Psoas muscle (tissue), 8 donors: ENCODE measurements around the gene RAD21L1. TPM values are rescaled to one million over a fixed set of nuclear protein-coding genes. Genes with fewer than 3 reads are reported as not detected.

Experiments
- ATAC-seq, 4 donors: fragments of 200-7000 bp; cut with Tn5 transposase; one replicate each; pipeline ENCODE4 v1.9.1; 2020; ENCODE audit warnings: moderate library complexity in 3 of 4, mild to moderate bottlenecking in 2 of 4
- DNase-seq, 2 donors: peaks; one replicate each; pipeline ENCODE4 v3.0.0-alpha.2; 2020
- H3K27ac ChIP-seq: fragments of 200-600 bp; one replicate; pipeline ENCODE4 v1.8.0; 2022
- H3K27me3 ChIP-seq, 3 donors: fragments of 200-600 bp in 1 of 3; one replicate each; pipeline versions ENCODE4 v1.6.1 to v1.8.0; 2013 to 2022; ENCODE audit warnings: low read length in 2 of 3, mild to moderate bottlenecking in 2 of 3, moderate library complexity in 1 of 3; ENCODE audit not compliant: insufficient read depth in 3 of 3
- H3K36me3 ChIP-seq, 2 donors: fragments of 200-600 bp in 1 of 2; one replicate each; pipeline versions ENCODE4 v1.6.1 to v1.8.0; 2013 to 2022; ENCODE audit warnings: low read depth in 1 of 2, mild to moderate bottlenecking in 1 of 2, moderate library complexity in 1 of 2; ENCODE audit not compliant: insufficient read depth in 1 of 2
- H3K4me1 ChIP-seq: fragments of 200-600 bp; one replicate; pipeline ENCODE4 v1.8.0; 2022
- H3K4me3 ChIP-seq: fragments of 200-600 bp; one replicate; pipeline ENCODE4 v1.8.0; 2022; ENCODE audit warnings: mild to moderate bottlenecking
- H3K9me3 ChIP-seq: fragments of 200-600 bp; one replicate; pipeline ENCODE4 v1.8.0; 2022
- CTCF ChIP-seq: fragments of 200-600 bp; IDR thresholded peaks from one replicate; pipeline ENCODE4 v1.8.0; 2022; ENCODE audit warnings: antibody characterized with exemption
- WGBS, 3 donors: extraction: QIAGEN DNeasy Blood & Tissue Kit; methylation state at CpG; one replicate each; pipeline versions ENCODE4 v1.1.6 to v1.1.7; 2013; 5-methylcytosine and 5-hydroxymethylcytosine counted together
- intact Hi-C, 2 donors: fragments of 100-400 bp; cut with DNase I; formaldehyde crosslinking; loops; one replicate each; pipeline versions ENCODE4 v1.11.0 to v1.14.2; 2022
- polyA plus RNA-seq, 3 donors: library from polyadenylated mRNA; stranded (reverse); fragments of 200-250 nt; gene quantifications; one replicate each; pipeline ENCODE4 v1.2.3, GENCODE V29; 2013
- total RNA-seq, 4 donors: library from RNA; stranded (reverse); fragmentation: NEBNext Ultra II Directional in 2 of 4; extraction: Animal tissue kit (Norgen Biotek cat#: 25700) in 2 of 4; gene quantifications; one replicate each; pipeline versions ENCODE4 v1.2.1 to v1.2.4, GENCODE V29; 2021 to 2023
- donor health status: healthy with polysubstance abuse.
- donor health status: DM: no; HTN: no; CAD: no; lungs with moderate emphysema.
- donor health status: Bipolar disorder and iron deficiency.
- donor health status: healthy.
- donor health status: DM: yes; HTN: yes; CAD: no.
- donor health status: DM: no; HTN: no; CAD: no.
- donor health status: DM: no; HTN: no; CAD: no.
- donor health status: DM: yes; HTN: yes; CAD: no.

RAD21L1 gene
- total and polyA plus RNA-seq, 7 donors, result not detected

DNA sequence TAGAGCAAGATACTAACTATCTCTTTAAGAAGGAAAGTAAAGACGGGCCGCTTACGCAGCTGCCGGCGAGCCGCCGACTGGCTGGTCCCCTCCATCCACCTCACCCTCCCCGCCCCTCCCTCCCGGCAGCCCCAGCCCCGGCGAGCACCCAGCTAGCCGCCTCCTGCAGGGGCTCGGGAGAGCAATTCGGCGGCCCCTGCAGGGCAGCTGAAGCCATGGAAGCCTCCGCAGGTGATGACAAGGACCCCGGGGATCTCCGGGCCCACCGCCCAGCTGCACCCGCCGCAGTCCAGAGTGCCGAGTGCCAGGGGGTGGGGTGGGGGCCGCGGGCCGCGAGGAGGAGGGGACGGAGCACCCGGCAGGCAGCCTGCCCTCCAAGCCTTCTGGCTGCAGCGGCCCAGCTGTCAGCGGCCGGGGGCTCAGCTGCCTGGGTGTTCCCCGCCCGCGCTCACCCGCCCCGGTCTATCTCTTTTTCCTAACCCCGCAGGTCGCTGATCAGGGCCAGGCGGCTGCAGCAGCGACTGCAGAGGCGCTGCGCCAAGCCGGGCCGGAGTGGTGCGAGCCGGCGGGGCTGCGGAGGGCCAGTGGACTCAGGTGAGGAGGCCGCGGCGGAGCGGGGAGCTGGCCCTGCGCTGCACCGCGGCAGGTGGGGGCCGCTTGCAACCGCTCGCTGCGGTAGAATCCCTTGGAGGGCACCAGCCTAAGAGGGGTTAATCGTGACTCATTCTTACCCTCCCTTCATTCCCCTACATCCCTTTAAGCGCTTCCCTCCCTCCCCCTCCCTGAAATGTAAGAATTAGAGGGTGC lies 40.5 kb downstream of the RAD21L1 start, which contains the start of gene SNPH:
SNPH (plus strand) TSS at position 128 of the 807 bp plus-strand sequence. CDS start 29,946 bp downstream, outside the sequence.
- DNase-seq, result peak; percentile 80 to 81
- peaks cover 0 to 4% (median 0%) of the 10 kb centered on the region in 3 donors for H3K27me3 ChIP-seq
- WGBS, 3 donors, result 0 to 1% (median 1%) methylated on average over 50 to 61 of the region's 61 CpGs
- peak within 1 kb of the TSS; percentile 86 for H3K4me3 ChIP-seq
- no peak for TF ChIP-seq CTCF
- no peaks in the 10 kb centered on the region for H3K36me3 ChIP-seq
- intact Hi-C loops, result no loop called here
- no peaks in the 10 kb centered on the region for H3K9me3 ChIP-seq
- ATAC-seq, result peak; percentile 80 to 96 (median 90)
- peak within 1 kb of the TSS; percentile 10 for H3K27ac ChIP-seq
- peaks cover 4% of the 10 kb centered on the region for H3K4me1 ChIP-seq

DNA sequence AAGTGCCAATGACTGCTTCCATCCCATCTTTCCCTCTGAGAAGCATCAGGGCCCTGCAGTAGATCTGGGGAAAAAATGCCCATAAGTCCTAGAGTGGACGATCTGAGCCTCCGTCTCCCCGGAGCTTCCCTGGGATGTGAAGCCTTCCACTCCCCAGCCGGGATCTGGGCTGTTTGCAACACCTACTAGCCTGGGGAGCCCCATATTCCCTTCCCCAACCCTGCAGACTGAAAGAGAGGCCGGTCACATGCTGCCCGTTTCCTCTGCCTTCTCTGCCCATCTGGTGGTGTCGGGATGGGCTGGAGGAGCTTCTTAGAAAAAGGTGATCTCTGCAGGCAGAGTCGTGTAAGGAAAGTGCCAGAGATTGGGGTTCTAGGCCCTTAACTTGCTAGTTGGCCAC lies 41.3 kb downstream of the RAD21L1 start:
- ATAC-seq (no peak), DNase-seq (no peak)
- intact Hi-C loops, result no loop called here
- Histone ChIP-seq H3K9me3 (no peaks in the 10 kb centered on the region), H3K36me3 (no peaks in the 10 kb centered on the region), H3K27ac (no peak overlapping the region), H3K4me1 (peaks cover 4% of the 10 kb centered on the region), H3K4me3 (peak overlapping the region; percentile 86), H3K27me3 (peaks cover 0 to 3% (median 0%) of the 10 kb centered on the region in 3 donors)
- WGBS, 3 donors, result 71 to 84% (median 75%) methylated on average over 8 of the region's 8 CpGs
- no peak for TF ChIP-seq CTCF

- DNase-seq (no peak), ATAC-seq (no peak)
- Histone ChIP-seq H3K36me3 (no peaks in the 10 kb centered on the region), H3K27me3 (no peaks in the 10 kb centered on the region), H3K27ac (no peak overlapping the region), H3K4me1 (peaks cover 4% of the 10 kb centered on the region), H3K9me3 (no peaks in the 10 kb centered on the region), H3K4me3 (no peak overlapping the region)
- intact Hi-C loops, result no loop called here
- no peak for TF ChIP-seq CTCF
- 87 to 95% (median 89%) methylated on average over 3 of the region's 3 CpGs for WGBS, 3 donors
These were observed 42.0 kb downstream of the RAD21L1 start for GRCh38 chr20:1267809-1268374.

GRCh38 chr20:1269235-1269634 lies 43.4 kb downstream of the RAD21L1 start:
- Histone ChIP-seq H3K27me3 (no peaks in the 10 kb centered on the region), H3K36me3 (no peaks in the 10 kb centered on the region), H3K4me1 (peaks cover 4% of the 10 kb centered on the region), H3K27ac (no peak overlapping the region), H3K9me3 (no peaks in the 10 kb centered on the region), H3K4me3 (no peak overlapping the region)
- ATAC-seq (no peak), DNase-seq (no peak)
- 86 to 94% (median 88%) methylated on average over 8 of the region's 8 CpGs for WGBS, 3 donors
- intact Hi-C loops, result no loop called here
- TF ChIP-seq CTCF, result no peak
